ENCODE measurements around the gene PTPRE. TPM values are rescaled to one million over a fixed set of nuclear protein-coding genes. Genes with fewer than 3 reads are reported as not detected.

Gene PTPRE
- total RNA-seq, 6 donors from 2014 or later: 49.9 to 89.2 (median 64.2) TPM

DNA sequence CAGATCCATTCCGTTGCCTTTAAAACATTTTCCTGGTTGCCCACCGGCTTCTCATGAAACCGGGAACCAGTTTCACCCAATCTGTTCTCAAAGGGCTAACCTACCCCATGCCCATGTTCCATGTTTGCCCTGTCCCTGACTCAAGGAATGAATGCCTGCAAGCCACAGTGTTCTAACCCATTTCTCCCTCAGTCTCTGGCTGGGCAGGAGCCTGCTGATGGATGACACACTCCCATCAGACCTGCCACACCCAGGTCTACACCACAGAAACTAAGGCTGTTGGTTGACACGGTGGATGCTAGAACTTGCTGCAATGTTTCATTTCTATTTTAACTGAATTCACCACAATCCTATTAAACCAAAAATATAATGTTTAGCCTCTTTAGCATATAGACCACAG, 29.8 kb upstream of the PTPRE start:
- H3K9me3 ChIP-seq: no peaks in the 10 kb centered on the region
- H3K36me3 ChIP-seq: no peaks in the 10 kb centered on the region
- H3K27me3 ChIP-seq: no peaks in the 10 kb centered on the region
- no peak for DNase-seq
- peaks cover 0 to 16% (median 5%) of the 10 kb centered on the region in 4 donors for H3K4me1 ChIP-seq
- WGBS, 2 donors: 83 to 94% methylated on average over 4 of the region's 4 CpGs
- TF ChIP-seq POLR2AphosphoS5 (IDR thresholded peaks at IDR 0.05) (no peak), CTCF (IDR thresholded peaks at IDR 0.05) (no peak), EP300 (IDR thresholded peaks at IDR 0.05) (no peak), POLR2A (IDR thresholded peaks at IDR 0.05) (no peak)
- H3K4me3 ChIP-seq: no peak overlapping the region
- no peak for ATAC-seq (ENCODE audit: low FRiP score in 2 of 2)
- H3K27ac ChIP-seq: no peak overlapping the region

DNA sequence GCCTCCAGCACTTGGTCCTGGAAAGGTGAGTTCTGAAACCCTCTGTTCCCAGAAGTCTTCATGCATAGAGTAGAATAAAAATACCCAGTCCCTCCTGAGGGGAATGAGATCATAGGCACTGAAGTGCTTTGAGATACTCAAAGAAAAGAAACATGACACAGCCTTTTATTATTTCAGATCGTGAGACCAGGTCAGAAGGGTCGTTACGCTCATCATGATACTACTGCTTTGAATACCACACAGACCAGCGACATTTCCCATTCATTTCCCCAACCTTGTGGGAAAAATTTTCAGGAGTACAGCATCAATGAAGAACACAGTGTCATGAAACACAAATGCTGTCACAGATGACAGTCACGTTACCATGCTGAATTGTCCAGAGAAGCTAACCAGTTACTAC, 29.2 kb upstream of the PTPRE start:
- no peak overlapping the region for H3K27ac ChIP-seq
- H3K4me1 ChIP-seq: peaks cover 0 to 16% (median 5%) of the 10 kb centered on the region in 4 donors
- 80 to 90% methylated on average over 5 of the region's 5 CpGs for WGBS, 2 donors
- DNase-seq: no peak
- H3K36me3 ChIP-seq: no peaks in the 10 kb centered on the region
- no peak for TF ChIP-seq CTCF (IDR thresholded peaks at IDR 0.05)
- TF ChIP-seq EP300 (IDR thresholded peaks at IDR 0.05): no peak
- TF ChIP-seq POLR2A (IDR thresholded peaks at IDR 0.05): no peak
- no peak for TF ChIP-seq POLR2AphosphoS5 (IDR thresholded peaks at IDR 0.05)
- H3K27me3 ChIP-seq: no peaks in the 10 kb centered on the region
- no peaks in the 10 kb centered on the region for H3K9me3 ChIP-seq
- ATAC-seq (ENCODE audit: low FRiP score in 2 of 2): no peak
- H3K4me3 ChIP-seq: no peak overlapping the region

DNA sequence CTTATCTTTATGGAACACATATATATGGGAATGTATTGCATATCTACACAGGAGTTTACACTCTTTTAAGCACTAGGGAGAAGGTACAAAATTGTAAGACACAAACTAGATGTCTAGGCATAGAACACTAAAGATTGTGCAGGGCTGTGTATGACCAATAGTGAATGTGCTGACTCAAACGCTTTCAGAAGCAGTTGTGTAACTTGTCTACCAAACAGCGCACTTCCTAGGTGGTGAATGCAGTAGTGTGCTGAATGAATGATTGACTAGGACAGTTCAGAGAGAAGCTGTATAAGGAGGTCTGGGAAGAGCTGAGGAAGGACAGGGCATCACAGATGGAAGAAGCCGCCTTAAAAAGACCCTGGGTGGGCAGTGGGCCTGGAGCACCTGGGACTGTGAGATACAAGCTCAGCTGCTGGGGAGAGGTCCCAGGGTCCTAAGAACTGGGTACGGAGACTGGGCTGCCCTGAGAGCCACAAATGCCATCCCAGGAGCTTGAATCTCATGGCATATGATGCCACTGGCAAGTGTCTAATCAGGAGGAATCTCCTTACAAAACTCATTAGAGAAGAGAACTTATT, 28.3 kb upstream of the PTPRE start:
- ATAC-seq (ENCODE audit: low FRiP score in 2 of 2) (peak in 1 of 2 donors; percentile 60), DNase-seq (no peak)
- H3K27ac ChIP-seq: peak overlapping the region in 3 of 4 donors; percentile 4 to 52 (median 40)
- H3K27me3 ChIP-seq: no peaks in the 10 kb centered on the region
- WGBS, 2 donors: 77 to 86% methylated on average over 4 of the region's 4 CpGs
- no peak overlapping the region for H3K4me3 ChIP-seq
- H3K9me3 ChIP-seq: no peaks in the 10 kb centered on the region
- TF ChIP-seq EP300 (IDR thresholded peaks at IDR 0.05) (no peak), POLR2AphosphoS5 (IDR thresholded peaks at IDR 0.05) (peak in 1 of 2 donors; percentile 24)
- H3K36me3 ChIP-seq: no peaks in the 10 kb centered on the region
- peaks cover 0 to 16% (median 5%) of the 10 kb centered on the region in 4 donors for H3K4me1 ChIP-seq

GRCh38 chr10:127880557-127880956, 26.3 kb upstream of the PTPRE start:
- Histone ChIP-seq H3K9me3 (no peaks in the 10 kb centered on the region), H3K4me3 (no peak overlapping the region), H3K27me3 (no peaks in the 10 kb centered on the region), H3K36me3 (no peaks in the 10 kb centered on the region), H3K27ac (peak overlapping the region; percentile 38 to 82 (median 62)), H3K4me1 (peaks cover 0 to 16% (median 5%) of the 10 kb centered on the region in 4 donors)
- TF ChIP-seq POLR2AphosphoS5 (IDR thresholded peaks at IDR 0.05) (peak in 1 of 2 donors; percentile 23), CTCF (IDR thresholded peaks at IDR 0.05) (no peak)
- WGBS, 2 donors: 29 to 63% methylated on average over 1 to 2 of the region's 2 CpGs
- ATAC-seq (ENCODE audit: low FRiP score in 2 of 2): peak; percentile 52 to 71
- DNase-seq: peak in 1 of 2 donors; percentile 42

DNA sequence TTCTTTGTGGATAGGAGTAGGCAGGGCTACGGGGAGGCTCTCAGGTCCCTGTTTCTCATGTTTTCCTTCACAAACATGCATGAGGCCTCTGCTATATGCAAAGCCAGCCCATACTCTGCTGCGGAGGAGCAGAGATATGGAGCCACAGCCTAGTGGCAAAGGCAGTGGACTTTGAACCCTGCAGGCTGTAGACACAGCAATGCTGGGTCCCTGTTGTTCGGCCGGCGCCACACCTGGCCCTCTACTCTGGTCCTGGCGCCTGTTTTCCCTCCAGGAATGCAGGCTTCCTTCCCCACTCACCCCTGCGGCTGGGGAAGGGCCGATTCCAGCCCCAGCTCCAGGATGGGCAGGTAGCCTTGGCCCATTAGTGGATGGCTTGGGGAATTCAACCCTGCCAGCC, 25.6 kb upstream of the PTPRE start:
- H3K27me3 ChIP-seq: no peaks in the 10 kb centered on the region
- TF ChIP-seq POLR2A (IDR thresholded peaks at IDR 0.05): no peak
- no peak for TF ChIP-seq POLR2AphosphoS5 (IDR thresholded peaks at IDR 0.05)
- no peak for TF ChIP-seq CTCF (IDR thresholded peaks at IDR 0.05)
- TF ChIP-seq EP300 (IDR thresholded peaks at IDR 0.05): no peak
- DNase-seq (peak in 1 of 2 donors; percentile 43), ATAC-seq (ENCODE audit: low FRiP score in 2 of 2) (no peak)
- H3K36me3 ChIP-seq: no peaks in the 10 kb centered on the region
- 90 to 92% methylated on average over 5 to 8 of the region's 8 CpGs for WGBS, 2 donors
- H3K9me3 ChIP-seq: no peaks in the 10 kb centered on the region
- H3K4me1 ChIP-seq: peaks cover 0 to 16% (median 5%) of the 10 kb centered on the region in 4 donors
- H3K4me3 ChIP-seq: no peak overlapping the region
- peak overlapping the region; percentile 38 to 82 (median 62) for H3K27ac ChIP-seq

Data from upper lobe of left lung (tissue), 6 donors.